GM18861 (cell line): ENCODE results near the gene HMGXB3.

Experiments
- ATAC-seq: cut with Tn5 transposase; IDR thresholded peaks from one replicate; pipeline ENCODE4 v1.9.1; 2021; ENCODE audit not compliant: unreplicated experiment

HMGXB3 gene

GRCh38 chr5:149981206-149981605 lies 19.3 kb upstream of the HMGXB3 start:
- no peak for ATAC-seq

GRCh38 chr5:149982505-149982904 lies 18.0 kb upstream of the HMGXB3 start:
- no peak for ATAC-seq

- ATAC-seq: no peak
Measured at GRCh38 chr5:149988126-149988525, 12.4 kb upstream of the HMGXB3 start.

- ATAC-seq: peak; percentile 80
Measured at GRCh38 chr5:149990518-149991376, 9.8 kb upstream of the HMGXB3 start.

GRCh38 chr5:149993471-149993870 lies 7.1 kb upstream of the HMGXB3 start:
- ATAC-seq: no peak

- ATAC-seq: no peak
Measured at GRCh38 chr5:149995385-149996204, 4.9 kb upstream of the HMGXB3 start.

GRCh38 chr5:149996205-149996890 lies 4.2 kb upstream of the HMGXB3 start:
- no peak for ATAC-seq

GRCh38 chr5:149998281-149998680 lies 2.3 kb upstream of the HMGXB3 start:
- no peak for ATAC-seq

GRCh38 chr5:149999359-149999758 lies 1.2 kb upstream of the HMGXB3 start:
- no peak for ATAC-seq

- ATAC-seq: no peak
Measured at GRCh38 chr5:149999866-150000255, 678 bp upstream of the HMGXB3 start.

GRCh38 chr5:150000990-150001659 lies 586 bp downstream of the HMGXB3 start:
- ATAC-seq: peak; percentile 8

GRCh38 chr5:150001660-150002486 lies 1.3 kb downstream of the HMGXB3 start:
- ATAC-seq: peak; percentile 70

GRCh38 chr5:150006318-150006717 lies 5.8 kb downstream of the HMGXB3 start:
- ATAC-seq: no peak

- no peak for ATAC-seq
Measured at GRCh38 chr5:150007050-150007449, 6.5 kb downstream of the HMGXB3 start.

- ATAC-seq: no peak
Measured at GRCh38 chr5:150009671-150010387, 9.3 kb downstream of the HMGXB3 start.

GRCh38 chr5:150013931-150014330 lies 13.4 kb downstream of the HMGXB3 start:
- no peak for ATAC-seq

GRCh38 chr5:150014456-150014855 lies 13.9 kb downstream of the HMGXB3 start:
- ATAC-seq: no peak

- no peak for ATAC-seq
Measured at GRCh38 chr5:150015415-150015814, 14.9 kb downstream of the HMGXB3 start.

- ATAC-seq: no peak
Measured at GRCh38 chr5:150016537-150016936, 16.0 kb downstream of the HMGXB3 start.
